ENCODE results near the gene DPP6. TPM values are rescaled to one million over a fixed set of nuclear protein-coding genes. Genes with fewer than 3 reads are reported as not detected.
"Not testable (repeated sequence)": the region's sequence is repeated elsewhere in the genome, so short reads cannot be mapped to it uniquely, and the experiment has no call there.

Gene DPP6
- total and polyA plus RNA-seq, 2 of the 8 experiments (the other 6 are each of a cell fraction or from before 2014, with no cell fraction given): 4.7 to 6.8 TPM

- DNase-seq (ENCODE audit: low read depth in 1 of 2, low spot score in 2 of 2); H2BK15ac ChIP-seq (ENCODE audit: low read length); H3K23me2 ChIP-seq (ENCODE audit: low read depth, low read length); H3K36me3 ChIP-seq (ENCODE audit: control insufficient read depth in 2 of 4, insufficient read depth in 4 of 4, low read length in 3 of 4); H4K8ac ChIP-seq (ENCODE audit: extremely low read depth, insufficient read depth, low read length); H2BK20ac ChIP-seq (ENCODE audit: low read length); H3K23ac ChIP-seq (ENCODE audit: insufficient read length); H3K14ac ChIP-seq (ENCODE audit: insufficient read length); H3K4ac ChIP-seq (replicated peaks; ENCODE audit: insufficient read length, low read depth, low read length); H4K20me1 ChIP-seq (replicated peaks in 1 of 2; ENCODE audit: control insufficient read depth in 1 of 2, insufficient read depth in 2 of 2, low read length in 2 of 2); H2AFZ ChIP-seq (ENCODE audit: low read length); H3K56ac ChIP-seq (replicated peaks; ENCODE audit: insufficient read length, low read depth, low read length); H3K79me2 ChIP-seq (ENCODE audit: control insufficient read depth in 1 of 2, insufficient read depth in 2 of 2, low read length in 2 of 2); POLR2A ChIA-PET (ENCODE audit: partially characterized antibody); H2BK12ac ChIP-seq (ENCODE audit: low read depth, low read length); H3K9me3 ChIP-seq (ENCODE audit: insufficient read depth in 2 of 2, low read depth in 1 of 2, low read length in 1 of 2); H3K79me1 ChIP-seq (ENCODE audit: low read depth, low read length); H3K4me3 ChIP-seq (ENCODE audit: extremely low read depth in 1 of 4, insufficient read depth in 2 of 4, low read depth in 3 of 4, low read length in 4 of 4); H2AK5ac ChIP-seq (ENCODE audit: low read depth, low read length); H4K91ac ChIP-seq (replicated peaks; ENCODE audit: insufficient read length, low read length); H3K27ac ChIP-seq (ENCODE audit: low read depth, low read length); H3K4me1 ChIP-seq (replicated peaks in 1 of 4; ENCODE audit: control insufficient read depth in 3 of 4, insufficient read depth in 4 of 4, low read length in 3 of 4); H2BK120ac ChIP-seq (replicated peaks; ENCODE audit: low read depth, low read length); H3K27me3 ChIP-seq (replicated peaks in 1 of 4; ENCODE audit: control insufficient read depth in 3 of 4, extremely low read depth in 1 of 4, insufficient read depth in 3 of 4, low read length in 3 of 4); H3K18ac ChIP-seq (ENCODE audit: extremely low read depth, low read length); H2BK5ac ChIP-seq (ENCODE audit: low read depth, low read length); H3K4me2 ChIP-seq (ENCODE audit: insufficient read depth in 1 of 2, low read depth in 2 of 2, low read length in 2 of 2); H3K9ac ChIP-seq (replicated peaks in 1 of 4; ENCODE audit: extremely low read depth in 1 of 4, low read depth in 3 of 4, low read length in 3 of 4); H4K5ac ChIP-seq (ENCODE audit: insufficient read length, low read depth, low read length): not testable (repeated sequence)
- TF ChIP-seq E2F6 (IDR thresholded peaks at IDR 0.05): peak; percentile 95
- TF ChIP-seq MAX (IDR thresholded peaks at IDR 0.05): peak; percentile 74
- 0 out of 2 replicates have a peak, but pooled peaks have one; percentile 30 for TF ChIP-seq CEBPB (IDR thresholded peaks at IDR 0.05; ENCODE audit: low read depth, low read length)
- TF ChIP-seq CTCF (IDR thresholded peaks at IDR 0.05; ENCODE audit: control extremely low read depth in 1 of 3, insufficient read depth in 1 of 3, low read depth in 1 of 3, low read length in 3 of 3): peak in 2 of 3 experiments; percentile 37 to 51; a peak in 2 of 4 replicates
- peak; percentile 55 to 56 for TF ChIP-seq RAD21 (IDR thresholded peaks at IDR 0.05 in 1 of 2, conservative IDR thresholded peaks at IDR 0.05 in 1 of 2; ENCODE audit: low read depth in 2 of 2, low read length in 2 of 2)
- CTCF ChIA-PET (ENCODE audit: partially characterized antibody): interaction anchor here (1.6 kb wide), 1 partner anchor 722 kb away, joined by 5 read pairs; no protein-coding TSS in a partner anchor
- peak; percentile 98 for FAIRE-seq
- WGBS, 2 experiments (ENCODE audit: extremely low coverage in 1 of 2, insufficient coverage in 1 of 2, insufficient read length in 1 of 2, insufficient replicate concordance in 2 of 2, low coverage in 1 of 2, low lambda C conversion rate in 2 of 2, missing lambda C conversion rate in 1 of 2): 47% methylated on average over 4 of the region's 4 CpGs; no CpG with 5 or more reads in 1 of the 2 experiments
Observed at GRCh38 chr7:154071833-154072232, 19.6 kb downstream of the DPP6 start.
